OCI-LY7 (cell line): ENCODE results near the gene IL21. TPM values are rescaled to one million over a fixed set of nuclear protein-coding genes. Genes with fewer than 3 reads are reported as not detected.

Experiments
- Bru-seq: library from RNA; stranded (reverse); fragments of 400-500 nt; gene quantifications from one replicate; lab custom pipeline; 2021; lab: Mats Ljungman, UMichigan
- BruChase-seq, 2 experiments: library from RNA; stranded (reverse); fragments of 400-500 nt; gene quantifications; one replicate each; lab custom pipeline; 2021; lab: Mats Ljungman, UMichigan
- BruUV-seq: library from RNA; stranded (reverse); fragments of 400-500 nt; replicated peaks from 2 replicates; lab custom pipeline; 2021; lab: Mats Ljungman, UMichigan
- CTCF ChIA-PET: fragments of 300-600 bp; sonication (Branson Sonifier 250); formaldehyde crosslinking; loops from one replicate; lab custom pipeline; 2022; ENCODE audit warnings: antibody characterized with exemption; ENCODE audit not compliant: unreplicated experiment; lab: Charles Lee
- POLR2A ChIA-PET: fragments of 300-600 bp; sonication (Branson Sonifier 250); formaldehyde crosslinking; loops from one replicate; lab custom pipeline; 2022; ENCODE audit warnings: antibody characterized with exemption; lab: Charles Lee
- DNase-seq: peaks from one replicate; pipeline ENCODE4 v3.0.0-alpha.2; 2015; ENCODE audit warnings: low spot score
- H2AFZ ChIP-seq: fragments of 200-600 bp; sonication (generic), shearing (Covaris generic); 2 replicates; pipeline ENCODE4 v1.6.1; 2014; ENCODE audit warnings: mild to moderate bottlenecking, antibody characterized with exemption, low read length, moderate library complexity
- H3K27ac ChIP-seq: fragments of 200-600 bp; sonication (generic); 2 replicates; pipeline ENCODE4 v1.5.1; 2014; ENCODE audit warnings: mixed run types, low read depth, mild to moderate bottlenecking, moderate library complexity, low read length, inconsistent platforms; ENCODE audit not compliant: poor library complexity, severe bottlenecking
- H3K36me3 ChIP-seq: fragments of 200-600 bp; sonication (generic); 2 replicates; pipeline ENCODE4 v1.6.1; 2014; ENCODE audit warnings: mild to moderate bottlenecking, antibody characterized with exemption, low read length, moderate library complexity, mixed read lengths; ENCODE audit not compliant: insufficient read depth
- H3K4me1 ChIP-seq: fragments of 200-600 bp; sonication (generic); 2 replicates; pipeline ENCODE4 v1.5.1; 2014; ENCODE audit warnings: mild to moderate bottlenecking, low read length; ENCODE audit not compliant: insufficient read depth, poor library complexity, severe bottlenecking
- H3K4me2 ChIP-seq: fragments of 200-600 bp; sonication (generic); 2 replicates; pipeline ENCODE4 v1.6.1; 2014; ENCODE audit warnings: mild to moderate bottlenecking, low read length
- H3K4me3 ChIP-seq: fragments of 200-600 bp; sonication (generic); 2 replicates; pipeline ENCODE4 v1.5.1; 2014; ENCODE audit warnings: mild to moderate bottlenecking, low read depth, low read length; ENCODE audit not compliant: poor library complexity, severe bottlenecking
- H3K79me2 ChIP-seq: fragments of 200-600 bp; sonication (generic); 2 replicates; pipeline ENCODE4 v1.6.1; 2016; ENCODE audit warnings: low read depth, mild to moderate bottlenecking, low read length, moderate library complexity, mixed read lengths; ENCODE audit not compliant: insufficient read depth
- H3K9me2 ChIP-seq: fragments of 200-600 bp; sonication (generic); 2 replicates; pipeline ENCODE4 v1.6.1; 2016; ENCODE audit warnings: mild to moderate bottlenecking, low read length, mixed read lengths; ENCODE audit not compliant: insufficient read depth
- H3K9me3 ChIP-seq: fragments of 200-600 bp; sonication (generic); 2 replicates; pipeline ENCODE4 v1.6.1; 2014; ENCODE audit warnings: mild to moderate bottlenecking, mixed run types, low read length, mixed read lengths
- H4K20me1 ChIP-seq: fragments of 200-600 bp; sonication (generic); 2 replicates; pipeline ENCODE4 v1.6.1; 2014; ENCODE audit warnings: mild to moderate bottlenecking, antibody characterized with exemption, low read length, moderate library complexity, mixed read lengths; ENCODE audit not compliant: insufficient read depth
- EZH2phosphoT487 ChIP-seq: fragments of 200-600 bp; sonication (generic); IDR thresholded peaks from 2 replicates; pipeline ENCODE4 v1.6.1; 2018; ENCODE audit warnings: low read depth, borderline replicate concordance, mild to moderate bottlenecking, mixed run types, antibody characterized with exemption, low read length, moderate library complexity, mixed read lengths
- intact Hi-C: fragments of 100-400 bp; cut with micrococcal nuclease; formaldehyde crosslinking; loops from one replicate; pipeline ENCODE4 v1.10.0; 2022; ENCODE audit not compliant: unreplicated experiment
- long read RNA-seq: library from polyadenylated mRNA; stranded (forward); transcript quantifications from one replicate; pipeline ENCODE4 v2.0.0, GENCODE V29; 2022
- total RNA-seq, 2 experiments: library from RNA; depleted of rRNA in 1 of 2; stranded (reverse); fragments of >200 nt in 1 of 2; shearing (Covaris generic) in 1 of 2; gene quantifications; 2 replicates each; pipeline ENCODE4 v1.2.3, GENCODE V29; 2014 to 2022
- TF ChIP-seq, protein P1 (sequence below): fragments of 200-600 bp; sonication (generic); conservative IDR thresholded peaks from 2 replicates; pipeline ENCODE4 v1.5.1; 2014; ENCODE audit warnings: mild to moderate bottlenecking, antibody characterized with exemption, low read length, moderate library complexity, mixed read lengths

IL21 gene
- total RNA-seq (2014; rRNA removed; shearing (Covaris generic)) (not detected in 2 replicates), total RNA-seq (2022) (not detected in 2 replicates), Bru-seq, nascent RNA (not detected), BruChase-seq, experiment 1, labeled RNA remaining after a 6-hour chase (not detected), BruChase-seq, experiment 2, labeled RNA remaining after a 2-hour chase (not detected)
- long read RNA-seq = 0 reads

DNA sequence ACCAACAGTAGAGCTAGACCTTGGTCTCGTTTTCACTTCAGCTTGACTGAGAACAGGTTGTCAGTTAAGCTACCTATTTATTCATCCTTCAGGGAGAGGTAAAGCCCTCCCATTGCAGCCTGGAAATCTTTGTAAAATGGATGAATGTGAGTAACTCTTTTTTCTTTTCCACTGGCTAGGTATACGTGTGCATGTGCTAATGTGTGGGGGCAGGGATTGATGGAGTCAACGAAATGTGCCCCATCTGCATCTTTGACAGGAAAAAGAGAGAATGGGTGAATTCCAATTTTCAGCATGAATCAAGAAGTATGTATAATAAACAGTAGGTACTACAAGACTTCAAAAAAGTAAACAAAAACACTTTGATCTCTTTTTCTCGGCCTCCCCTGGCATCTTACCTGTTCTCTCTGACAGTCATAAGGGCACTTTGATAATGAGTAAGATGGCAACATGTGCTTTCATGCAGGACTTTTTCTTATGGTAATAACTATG, at the start of gene IL21:
Gene IL21, minus strand, starts transcription at position 51 of the 492 bp plus-strand sequence. CDS start 55 bp downstream, outside the sequence.
- POLR2A ChIA-PET = no interaction called here
- Histone ChIP-seq H4K20me1 (no peaks in the 10 kb centered on the region), H3K36me3 (no peaks in the 10 kb centered on the region), H3K9me2 (no peaks in the 10 kb centered on the region), H3K79me2 (no peaks in the 10 kb centered on the region), H2AFZ (no peak within 1 kb of the TSS), H3K9me3 (no peaks in the 10 kb centered on the region), H3K4me1 (no peaks in the 10 kb centered on the region), H3K4me3 (no peak within 1 kb of the TSS), H3K4me2 (no peak within 1 kb of the TSS), H3K27ac (no peak within 1 kb of the TSS)
- BruUV-seq = no TSS peak
- no peak for DNase-seq
- TF ChIP-seq, protein P1, sequence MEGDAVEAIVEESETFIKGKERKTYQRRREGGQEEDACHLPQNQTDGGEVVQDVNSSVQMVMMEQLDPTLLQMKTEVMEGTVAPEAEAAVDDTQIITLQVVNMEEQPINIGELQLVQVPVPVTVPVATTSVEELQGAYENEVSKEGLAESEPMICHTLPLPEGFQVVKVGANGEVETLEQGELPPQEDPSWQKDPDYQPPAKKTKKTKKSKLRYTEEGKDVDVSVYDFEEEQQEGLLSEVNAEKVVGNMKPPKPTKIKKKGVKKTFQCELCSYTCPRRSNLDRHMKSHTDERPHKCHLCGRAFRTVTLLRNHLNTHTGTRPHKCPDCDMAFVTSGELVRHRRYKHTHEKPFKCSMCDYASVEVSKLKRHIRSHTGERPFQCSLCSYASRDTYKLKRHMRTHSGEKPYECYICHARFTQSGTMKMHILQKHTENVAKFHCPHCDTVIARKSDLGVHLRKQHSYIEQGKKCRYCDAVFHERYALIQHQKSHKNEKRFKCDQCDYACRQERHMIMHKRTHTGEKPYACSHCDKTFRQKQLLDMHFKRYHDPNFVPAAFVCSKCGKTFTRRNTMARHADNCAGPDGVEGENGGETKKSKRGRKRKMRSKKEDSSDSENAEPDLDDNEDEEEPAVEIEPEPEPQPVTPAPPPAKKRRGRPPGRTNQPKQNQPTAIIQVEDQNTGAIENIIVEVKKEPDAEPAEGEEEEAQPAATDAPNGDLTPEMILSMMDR = no peak
- CTCF ChIA-PET = no interaction called here
- intact Hi-C loops = no loop called here

DNA sequence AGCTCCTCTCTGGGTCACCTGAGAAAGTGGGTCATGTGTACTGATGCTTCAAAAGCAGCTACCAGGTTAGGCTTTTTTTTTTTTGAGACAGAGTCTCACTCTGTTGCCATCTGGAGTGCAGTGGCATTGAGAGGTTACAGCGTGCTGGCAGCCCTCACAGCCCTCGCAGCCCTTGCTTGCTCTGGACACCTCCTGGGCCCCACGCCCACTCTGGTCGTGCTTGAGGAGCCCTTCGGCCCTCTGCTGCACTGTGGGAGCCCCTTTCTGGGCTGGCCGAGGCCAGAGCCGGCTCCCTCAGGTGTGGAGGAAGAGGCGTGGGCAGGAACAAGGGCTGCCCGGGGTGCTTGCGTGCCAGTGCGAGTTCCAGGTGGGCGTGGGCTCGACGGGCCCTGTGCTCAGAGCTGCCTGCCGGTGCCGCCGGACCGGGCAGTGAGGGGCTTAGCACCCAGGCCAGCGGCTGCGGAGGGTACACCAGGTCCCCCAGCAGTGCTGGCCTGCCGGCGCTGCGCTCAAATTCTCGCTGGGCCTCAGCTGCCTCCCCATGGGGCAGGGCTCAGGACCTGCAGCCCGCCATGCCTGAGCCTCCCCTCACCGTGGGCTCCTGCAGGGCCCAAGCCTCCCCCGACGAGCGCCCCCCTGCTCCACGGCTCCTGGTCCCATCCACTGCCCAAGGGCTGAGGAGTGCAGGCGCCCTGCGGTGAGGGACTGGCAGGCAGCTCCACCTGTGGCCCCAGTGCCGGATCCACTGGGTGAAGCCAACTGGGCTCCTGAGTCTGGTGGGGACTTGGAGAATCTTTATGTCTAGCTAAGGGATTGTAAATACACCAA, 49.3 kb upstream of the IL21 start:
- H3K4me1 ChIP-seq = no peaks in the 10 kb centered on the region
- no peaks in the 10 kb centered on the region for H3K9me2 ChIP-seq
- CTCF ChIA-PET = no interaction called here
- no peaks in the 10 kb centered on the region for H3K9me3 ChIP-seq
- DNase-seq = no peak
- no peaks in the 10 kb centered on the region for H3K36me3 ChIP-seq
- H2AFZ ChIP-seq = no peak overlapping the region
- intact Hi-C loops = no loop called here
- H3K79me2 ChIP-seq = no peaks in the 10 kb centered on the region
- no TSS peak for BruUV-seq
- TF ChIP-seq, protein P1 = no peak
- no peak for TF ChIP-seq EZH2phosphoT487
- no peaks in the 10 kb centered on the region for H4K20me1 ChIP-seq
- no peak overlapping the region for H3K4me2 ChIP-seq
- POLR2A ChIA-PET = no interaction called here
- H3K4me3 ChIP-seq = no peak overlapping the region
- H3K27ac ChIP-seq = no peak overlapping the region

DNA sequence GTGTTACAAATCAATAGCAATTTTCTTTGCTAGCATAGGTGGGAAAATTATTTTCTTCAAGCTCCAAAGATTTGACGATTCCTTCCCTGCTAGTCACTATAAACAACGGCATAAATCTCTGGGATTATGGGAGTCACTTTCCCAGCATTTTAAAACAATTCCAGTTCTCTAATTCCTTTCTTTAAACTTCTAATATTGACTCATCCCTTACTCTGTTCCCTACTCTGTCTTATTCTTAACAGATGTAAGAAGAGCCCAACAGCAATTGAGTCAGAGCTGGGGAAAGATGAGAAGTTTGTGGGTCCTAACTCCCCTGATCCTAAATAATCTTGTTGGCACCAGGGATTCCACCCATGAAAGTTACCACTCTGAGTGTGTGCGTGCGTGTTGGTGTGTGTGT, 47.4 kb upstream of the IL21 start:
- ChIA-PET POLR2A (interaction anchor here (0.5 kb wide), 1 partner anchor 1998 kb away, joined by 7 read pairs; no protein-coding TSS in a partner anchor), CTCF (no interaction called here)
- BruUV-seq = no TSS peak
- H4K20me1 ChIP-seq = no peaks in the 10 kb centered on the region
- no peaks in the 10 kb centered on the region for H3K9me3 ChIP-seq
- intact Hi-C loops = no loop called here
- DNase-seq = no peak
- H3K9me2 ChIP-seq = no peaks in the 10 kb centered on the region
- H3K79me2 ChIP-seq = no peaks in the 10 kb centered on the region
- TF ChIP-seq, protein P1 = no peak
- TF ChIP-seq EZH2phosphoT487 = no peak
- H3K4me2 ChIP-seq = no peak overlapping the region
- no peak overlapping the region for H2AFZ ChIP-seq
- no peak overlapping the region for H3K27ac ChIP-seq
- no peaks in the 10 kb centered on the region for H3K4me1 ChIP-seq
- H3K4me3 ChIP-seq = no peak overlapping the region
- no peaks in the 10 kb centered on the region for H3K36me3 ChIP-seq
